ENCODE results near the gene AOPEP.

The AOPEP gene

DNA sequence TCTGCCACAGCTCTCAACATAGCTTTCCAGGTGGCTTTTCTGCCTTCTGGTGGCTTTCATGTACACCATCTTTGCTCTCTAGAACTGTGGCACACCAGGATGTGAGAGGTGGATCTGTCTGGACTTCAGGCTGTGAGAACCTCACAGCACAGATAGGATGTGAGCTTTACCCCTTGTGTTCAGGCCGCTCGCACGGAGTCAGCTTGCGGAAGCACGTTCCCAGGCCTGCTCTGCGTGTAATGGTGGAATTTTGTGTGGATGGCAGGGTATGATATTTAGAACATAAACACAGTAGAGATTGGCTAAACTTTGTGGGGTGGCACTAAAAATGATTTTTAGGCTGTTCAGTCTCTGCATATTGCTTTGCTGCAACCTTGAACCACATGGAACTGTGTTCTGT lies 340.6 kb downstream of the AOPEP start:
- H3K79me2 ChIP-seq (ENCODE audit: insufficient read depth, low read length): no peaks in the 10 kb centered on the region
- no peaks in the 10 kb centered on the region for H4K20me1 ChIP-seq (ENCODE audit: insufficient read depth, low read length, poor library complexity, severe bottlenecking)
- H3K36me3 ChIP-seq (ENCODE audit: insufficient read depth, low read length): no peaks in the 10 kb centered on the region

DNA sequence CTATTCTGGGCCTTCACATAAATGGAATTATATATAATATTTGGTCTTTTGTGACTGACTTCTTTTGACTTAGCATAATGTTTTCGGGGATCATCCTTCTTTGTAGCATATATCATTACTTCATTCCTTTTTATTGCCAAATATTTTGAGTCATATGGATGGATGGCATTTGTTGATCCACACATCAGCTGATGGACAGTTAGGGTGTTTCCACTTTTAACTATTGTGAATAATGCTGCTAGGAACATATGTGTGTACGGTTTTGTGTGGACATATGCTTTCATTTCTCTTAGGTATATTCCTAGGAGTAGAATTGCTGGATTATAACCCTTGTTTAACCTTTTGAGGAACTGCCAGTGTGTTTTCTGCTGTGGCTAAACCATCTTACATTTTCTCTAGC lies 341.4 kb downstream of the AOPEP start:
- peaks cover 60% of the 10 kb centered on the region for H3K4me1 ChIP-seq (ENCODE audit: insufficient read depth, low read length, poor library complexity, severe bottlenecking)
- peaks cover 2% of the 10 kb centered on the region; the same call in 1 of the 2 replicates for H3F3A ChIP-seq (ENCODE audit: low read depth)
- H3K9me3 ChIP-seq (ENCODE audit: insufficient read depth, low read depth, low read length): no peaks in the 10 kb centered on the region
- H3K36me3 ChIP-seq (ENCODE audit: insufficient read depth, low read length): no peaks in the 10 kb centered on the region
- H3K4me3 ChIP-seq (ENCODE audit: low read length, poor library complexity, severe bottlenecking): no peak overlapping the region
- H3K79me2 ChIP-seq (ENCODE audit: insufficient read depth, low read length): no peaks in the 10 kb centered on the region
- H3K27me3 ChIP-seq (ENCODE audit: insufficient read depth, low read length, poor library complexity, severe bottlenecking): no peaks in the 10 kb centered on the region
- H2AFZ ChIP-seq (ENCODE audit: low read length): no peak overlapping the region
- H3K4me2 ChIP-seq (ENCODE audit: low read depth, low read length, poor library complexity, severe bottlenecking): no peak overlapping the region
- no peak overlapping the region for H3K9ac ChIP-seq (ENCODE audit: low read depth, low read length, poor library complexity, severe bottlenecking)
- TF ChIP-seq, protein P1, sequence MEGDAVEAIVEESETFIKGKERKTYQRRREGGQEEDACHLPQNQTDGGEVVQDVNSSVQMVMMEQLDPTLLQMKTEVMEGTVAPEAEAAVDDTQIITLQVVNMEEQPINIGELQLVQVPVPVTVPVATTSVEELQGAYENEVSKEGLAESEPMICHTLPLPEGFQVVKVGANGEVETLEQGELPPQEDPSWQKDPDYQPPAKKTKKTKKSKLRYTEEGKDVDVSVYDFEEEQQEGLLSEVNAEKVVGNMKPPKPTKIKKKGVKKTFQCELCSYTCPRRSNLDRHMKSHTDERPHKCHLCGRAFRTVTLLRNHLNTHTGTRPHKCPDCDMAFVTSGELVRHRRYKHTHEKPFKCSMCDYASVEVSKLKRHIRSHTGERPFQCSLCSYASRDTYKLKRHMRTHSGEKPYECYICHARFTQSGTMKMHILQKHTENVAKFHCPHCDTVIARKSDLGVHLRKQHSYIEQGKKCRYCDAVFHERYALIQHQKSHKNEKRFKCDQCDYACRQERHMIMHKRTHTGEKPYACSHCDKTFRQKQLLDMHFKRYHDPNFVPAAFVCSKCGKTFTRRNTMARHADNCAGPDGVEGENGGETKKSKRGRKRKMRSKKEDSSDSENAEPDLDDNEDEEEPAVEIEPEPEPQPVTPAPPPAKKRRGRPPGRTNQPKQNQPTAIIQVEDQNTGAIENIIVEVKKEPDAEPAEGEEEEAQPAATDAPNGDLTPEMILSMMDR (conservative IDR thresholded peaks at IDR 0.05; ENCODE audit: low read length): no peak
- no peaks in the 10 kb centered on the region for H4K20me1 ChIP-seq (ENCODE audit: insufficient read depth, low read length, poor library complexity, severe bottlenecking)
- no peaks in the 10 kb centered on the region for H3K9me2 ChIP-seq (replicated peaks; ENCODE audit: low read depth, low read length)

More for the DNA sequence above, 340.6 kb downstream of the AOPEP start:
- H3K9me2 ChIP-seq (replicated peaks; ENCODE audit: low read depth, low read length): no peaks in the 10 kb centered on the region
- H3K4me1 ChIP-seq (ENCODE audit: insufficient read depth, low read length, poor library complexity, severe bottlenecking): peaks cover 69% of the 10 kb centered on the region
- TF ChIP-seq EZH2phosphoT487 (IDR thresholded peaks at IDR 0.05; ENCODE audit: borderline replicate concordance): no peak
- TF ChIP-seq, protein P1 (conservative IDR thresholded peaks at IDR 0.05; ENCODE audit: low read length): no peak
- no peak overlapping the region for H3K4me2 ChIP-seq (ENCODE audit: low read depth, low read length, poor library complexity, severe bottlenecking)
- peaks cover 11% of the 10 kb centered on the region; the same call in 1 of the 2 replicates for H3F3A ChIP-seq (ENCODE audit: low read depth)
- H2AFZ ChIP-seq (ENCODE audit: low read length): no peak overlapping the region
- H3K9me3 ChIP-seq (ENCODE audit: insufficient read depth, low read depth, low read length): no peaks in the 10 kb centered on the region
- no peak overlapping the region for H3K9ac ChIP-seq (ENCODE audit: low read depth, low read length, poor library complexity, severe bottlenecking)
- no peaks in the 10 kb centered on the region for H3K27me3 ChIP-seq (ENCODE audit: insufficient read depth, low read length, poor library complexity, severe bottlenecking)
- H3K4me3 ChIP-seq (ENCODE audit: low read length, poor library complexity, severe bottlenecking): no peak overlapping the region

DNA sequence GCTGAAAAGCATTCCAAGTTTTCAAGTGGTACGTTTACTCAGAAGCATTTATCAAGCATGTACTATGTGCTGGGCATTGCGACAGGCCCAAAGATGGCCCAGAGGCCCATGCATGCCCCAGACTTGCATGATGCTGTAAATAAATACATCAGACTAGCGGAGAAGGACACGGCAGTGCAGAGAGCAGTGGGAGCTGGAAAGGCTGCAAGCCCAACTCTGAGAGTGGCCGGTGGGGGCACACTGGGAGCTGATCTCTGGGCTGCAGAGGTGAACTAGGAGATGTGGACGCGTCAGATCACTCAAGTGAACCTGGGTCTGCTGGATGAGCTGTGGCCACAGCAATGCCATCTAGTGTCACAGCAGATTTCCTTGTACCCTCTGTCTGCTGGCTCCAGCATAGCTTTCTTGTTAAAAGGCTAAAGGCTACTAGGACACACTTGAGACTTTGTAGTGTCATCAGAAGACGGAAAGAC lies 344.1 kb downstream of the AOPEP start:
- H3K4me3 ChIP-seq (ENCODE audit: low read length, poor library complexity, severe bottlenecking): no peak overlapping the region
- peak overlapping the region; percentile 35 for H3K9ac ChIP-seq (ENCODE audit: low read depth, low read length, poor library complexity, severe bottlenecking)
- H3K79me2 ChIP-seq (ENCODE audit: insufficient read depth, low read length): no peaks in the 10 kb centered on the region
- H3K4me1 ChIP-seq (ENCODE audit: insufficient read depth, low read length, poor library complexity, severe bottlenecking): peaks cover 34% of the 10 kb centered on the region
- no peaks in the 10 kb centered on the region for H3K27me3 ChIP-seq (ENCODE audit: insufficient read depth, low read length, poor library complexity, severe bottlenecking)
- H3K9me2 ChIP-seq (replicated peaks; ENCODE audit: low read depth, low read length): no peaks in the 10 kb centered on the region
- peak overlapping the region; percentile 38 for H3K4me2 ChIP-seq (ENCODE audit: low read depth, low read length, poor library complexity, severe bottlenecking)
- no peaks in the 10 kb centered on the region for H4K20me1 ChIP-seq (ENCODE audit: insufficient read depth, low read length, poor library complexity, severe bottlenecking)
- TF ChIP-seq, protein P1 (conservative IDR thresholded peaks at IDR 0.05; ENCODE audit: low read length): peak; percentile 34
- no peak for TF ChIP-seq EZH2phosphoT487 (IDR thresholded peaks at IDR 0.05; ENCODE audit: borderline replicate concordance)
- H3K9me3 ChIP-seq (ENCODE audit: insufficient read depth, low read depth, low read length): no peaks in the 10 kb centered on the region
- H3K36me3 ChIP-seq (ENCODE audit: insufficient read depth, low read length): no peaks in the 10 kb centered on the region
- no peak overlapping the region for H2AFZ ChIP-seq (ENCODE audit: low read length)
- H3F3A ChIP-seq (ENCODE audit: low read depth): no peaks in the 10 kb centered on the region
